HG03571 (cell line): ENCODE data around the gene ZBTB20.

Experiments
- ATAC-seq: cut with Tn5 transposase; IDR thresholded peaks from one replicate; pipeline ENCODE4 v1.9.1; 2021; ENCODE audit not compliant: unreplicated experiment

ZBTB20 gene

GRCh38 chr3:114642951-114643741, 503.9 kb downstream of the ZBTB20 start:
- ATAC-seq, result no peak

GRCh38 chr3:114640126-114640525, 507.0 kb downstream of the ZBTB20 start:
- ATAC-seq, result no peak

- ATAC-seq, result no peak
Observed at GRCh38 chr3:114639171-114639570, 507.9 kb downstream of the ZBTB20 start.

- ATAC-seq, result no peak
Observed at GRCh38 chr3:114635878-114636277, 511.2 kb downstream of the ZBTB20 start.

GRCh38 chr3:114634635-114635034, 512.5 kb downstream of the ZBTB20 start:
- ATAC-seq, result no peak

- ATAC-seq, result no peak
Observed at GRCh38 chr3:114632757-114633424, 514.2 kb downstream of the ZBTB20 start.

GRCh38 chr3:114627770-114628169, 519.3 kb downstream of the ZBTB20 start:
- ATAC-seq, result no peak

- ATAC-seq, result no peak
Observed at GRCh38 chr3:114626751-114627150, 520.3 kb downstream of the ZBTB20 start.

GRCh38 chr3:114624571-114625181, 522.4 kb downstream of the ZBTB20 start:
- no peak for ATAC-seq

- ATAC-seq, result no peak
Observed at GRCh38 chr3:114624047-114624445, 523.0 kb downstream of the ZBTB20 start.

GRCh38 chr3:114623420-114624046, 523.6 kb downstream of the ZBTB20 start:
- no peak for ATAC-seq

GRCh38 chr3:114622001-114622400, 525.1 kb downstream of the ZBTB20 start:
- no peak for ATAC-seq

- ATAC-seq, result no peak
Observed at GRCh38 chr3:114619771-114620170, 527.3 kb downstream of the ZBTB20 start.

- no peak for ATAC-seq
Observed at GRCh38 chr3:114615523-114616085, 531.5 kb downstream of the ZBTB20 start.

- no peak for ATAC-seq
Observed at GRCh38 chr3:114609973-114610630, 537.0 kb downstream of the ZBTB20 start.

- no peak for ATAC-seq
Observed at GRCh38 chr3:114608293-114608692, 538.8 kb downstream of the ZBTB20 start.

GRCh38 chr3:114606336-114606735, 540.8 kb downstream of the ZBTB20 start:
- no peak for ATAC-seq

GRCh38 chr3:114600571-114600970, 546.5 kb downstream of the ZBTB20 start:
- ATAC-seq, result no peak

- no peak for ATAC-seq
Observed at GRCh38 chr3:114597871-114598270, 549.2 kb downstream of the ZBTB20 start.

- ATAC-seq, result no peak
Observed at GRCh38 chr3:114597012-114597411, 550.1 kb downstream of the ZBTB20 start.

- ATAC-seq, result no peak
Observed at GRCh38 chr3:114596147-114596546, 550.9 kb downstream of the ZBTB20 start.
